Nephron progenitor cell (in vitro differentiated cells): Measurements from ENCODE around the gene C1QTNF9B.
"Not testable (repeated sequence)": the region's sequence is repeated elsewhere in the genome, so short reads cannot be mapped to it uniquely, and the experiment has no call there.

Experiments
- DNase-seq: peaks from one replicate; pipeline ENCODE4 v3.0.0; 2021
- H3K27ac Mint-ChIP-seq: 2 replicates; pipeline ENCODE4 v1.8.0; 2021; ENCODE audit warnings: mild to moderate bottlenecking, moderate library complexity, mixed read lengths
- H3K27me3 Mint-ChIP-seq: 2 replicates; pipeline ENCODE4 v1.8.0; 2021; ENCODE audit warnings: mild to moderate bottlenecking, low read depth, mixed read lengths; ENCODE audit not compliant: poor library complexity
- H3K36me3 Mint-ChIP-seq: 2 replicates; pipeline ENCODE4 v1.8.0; 2021; ENCODE audit warnings: low read depth, mixed read lengths
- H3K4me1 Mint-ChIP-seq: 2 replicates; pipeline ENCODE4 v1.8.0; 2021; ENCODE audit warnings: mixed read lengths
- H3K4me3 Mint-ChIP-seq: 2 replicates; pipeline ENCODE4 v1.8.0; 2021; ENCODE audit warnings: mild to moderate bottlenecking, moderate library complexity, mixed read lengths
- H3K9me3 Mint-ChIP-seq: 2 replicates; pipeline ENCODE4 v1.8.0; 2021; ENCODE audit warnings: mild to moderate bottlenecking, moderate library complexity, mixed read lengths
- TF ChIP-seq, protein P1 (sequence below): fragments of 200-600 bp; sonication (generic); IDR thresholded peaks from 2 replicates; pipeline ENCODE4 v1.5.0; 2021; ENCODE audit warnings: antibody characterized with exemption

C1QTNF9B gene

DNA sequence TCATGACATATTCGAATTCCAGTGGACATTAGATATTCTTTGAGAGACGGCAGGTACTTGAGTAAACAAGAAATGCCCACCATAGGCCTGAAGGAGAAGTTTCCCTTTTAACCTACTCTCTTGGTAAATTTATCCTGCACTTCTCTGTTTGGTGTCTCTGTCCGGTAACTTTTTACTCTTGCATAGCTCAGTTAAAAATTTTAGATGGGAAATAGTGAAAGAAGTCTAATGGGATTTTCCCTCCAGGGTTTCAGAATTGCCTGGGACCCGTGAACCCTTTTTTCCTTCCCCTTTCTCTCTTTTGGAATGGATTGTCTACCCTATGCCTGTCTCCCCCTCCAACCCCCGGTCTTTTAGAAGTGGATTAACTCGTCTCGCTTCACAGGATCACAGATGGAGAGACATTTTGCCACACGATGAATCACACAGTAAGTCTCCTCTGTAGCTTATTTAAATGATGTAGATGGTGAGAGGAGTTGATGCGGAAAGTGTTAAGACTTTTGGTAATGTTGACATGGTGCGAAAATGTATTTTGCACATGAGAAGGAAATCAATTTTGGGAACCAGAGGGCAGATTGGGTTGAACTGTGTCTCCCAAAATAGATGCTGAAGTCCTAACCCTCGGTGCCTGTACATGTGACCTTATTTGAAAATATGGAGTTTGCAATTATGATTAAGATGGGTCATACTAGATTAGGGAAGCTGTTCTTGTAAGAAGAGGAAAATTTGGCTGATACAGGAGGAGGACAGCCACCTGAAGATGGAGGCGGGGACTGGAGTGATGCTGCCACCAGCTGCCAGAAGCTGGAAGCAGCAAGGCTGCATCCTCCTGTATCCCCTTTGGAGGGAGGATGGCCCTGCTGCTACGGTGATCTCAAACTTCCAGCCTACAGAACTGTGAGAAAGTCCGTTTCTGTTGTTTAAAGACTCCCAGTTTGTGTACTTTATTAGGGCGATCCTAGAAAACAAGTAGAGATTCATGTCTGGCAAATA lies 7.4 kb downstream of the C1QTNF9B start:
- Mint-ChIP-seq H3K9me3 (no peaks in the 10 kb centered on the region), H3K36me3 (peaks cover 4% of the 10 kb centered on the region)
- DNase-seq, result no peak

DNA sequence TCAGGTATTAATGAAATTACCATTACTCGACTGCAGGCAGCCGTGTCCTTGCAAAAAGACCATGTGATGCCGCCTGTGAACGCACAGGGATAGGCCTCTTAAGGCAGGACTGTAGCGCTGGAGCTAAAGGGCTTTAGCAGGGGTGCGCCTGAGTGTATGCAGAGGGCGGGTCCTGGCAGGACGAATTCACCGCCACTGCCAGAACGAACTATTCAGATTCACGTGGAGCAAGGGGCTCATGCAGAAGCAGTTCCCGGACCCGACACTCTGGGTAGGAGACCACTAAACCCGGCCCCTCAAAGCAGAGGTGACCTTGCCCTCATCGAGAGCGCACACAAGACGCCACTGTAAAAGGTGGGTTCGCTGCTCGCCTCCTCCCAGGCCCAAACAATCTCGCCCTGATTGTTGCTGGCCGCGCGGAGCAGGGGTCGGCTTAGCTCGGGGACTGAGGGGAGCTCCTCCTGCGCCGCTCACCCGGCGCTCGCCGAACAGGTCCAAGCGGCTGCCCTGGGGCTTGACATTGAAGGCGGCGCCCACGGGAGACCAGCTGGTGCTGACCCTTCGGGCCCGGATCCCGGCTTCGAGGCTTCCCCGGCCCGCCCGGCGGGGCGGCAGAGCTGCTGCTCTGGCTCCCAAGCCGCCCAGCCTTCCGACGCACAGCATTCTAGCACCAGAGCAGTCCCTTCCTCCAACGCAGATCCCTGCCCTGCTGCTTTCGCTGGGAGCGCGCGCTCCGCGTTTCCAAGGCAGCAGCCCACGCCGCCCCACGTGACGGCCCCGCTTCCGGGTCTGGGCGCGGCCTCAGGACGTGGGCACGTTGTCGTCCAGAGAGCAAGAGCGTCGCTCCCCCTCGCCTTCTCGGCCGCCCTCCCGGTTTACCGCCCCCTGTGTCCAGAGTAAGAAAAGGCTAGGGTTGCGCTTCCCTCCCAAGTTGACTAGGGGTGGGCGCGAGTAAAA lies 8.4 kb downstream of the C1QTNF9B start, which contains the start of gene MIPEP:
MIPEP (minus strand) TSS at position 743 of the 957 bp plus-strand sequence; CDS start at position 663, 80 bp downstream.
- Mint-ChIP-seq H3K36me3 (peaks cover 7% of the 10 kb centered on the region), H3K9me3 (no peaks in the 10 kb centered on the region), H3K4me3 (peak within 1 kb of the TSS; percentile 82), H3K27ac (peak within 1 kb of the TSS; percentile 51), H3K27me3 (peaks cover 4% of the 10 kb centered on the region), H3K4me1 (peaks cover 29% of the 10 kb centered on the region)
- TF ChIP-seq, protein P1, sequence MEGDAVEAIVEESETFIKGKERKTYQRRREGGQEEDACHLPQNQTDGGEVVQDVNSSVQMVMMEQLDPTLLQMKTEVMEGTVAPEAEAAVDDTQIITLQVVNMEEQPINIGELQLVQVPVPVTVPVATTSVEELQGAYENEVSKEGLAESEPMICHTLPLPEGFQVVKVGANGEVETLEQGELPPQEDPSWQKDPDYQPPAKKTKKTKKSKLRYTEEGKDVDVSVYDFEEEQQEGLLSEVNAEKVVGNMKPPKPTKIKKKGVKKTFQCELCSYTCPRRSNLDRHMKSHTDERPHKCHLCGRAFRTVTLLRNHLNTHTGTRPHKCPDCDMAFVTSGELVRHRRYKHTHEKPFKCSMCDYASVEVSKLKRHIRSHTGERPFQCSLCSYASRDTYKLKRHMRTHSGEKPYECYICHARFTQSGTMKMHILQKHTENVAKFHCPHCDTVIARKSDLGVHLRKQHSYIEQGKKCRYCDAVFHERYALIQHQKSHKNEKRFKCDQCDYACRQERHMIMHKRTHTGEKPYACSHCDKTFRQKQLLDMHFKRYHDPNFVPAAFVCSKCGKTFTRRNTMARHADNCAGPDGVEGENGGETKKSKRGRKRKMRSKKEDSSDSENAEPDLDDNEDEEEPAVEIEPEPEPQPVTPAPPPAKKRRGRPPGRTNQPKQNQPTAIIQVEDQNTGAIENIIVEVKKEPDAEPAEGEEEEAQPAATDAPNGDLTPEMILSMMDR, result peak; percentile 65
- peak; percentile 92 for DNase-seq

More for the DNA sequence above, 7.4 kb downstream of the C1QTNF9B start:
- H3K4me3 Mint-ChIP-seq, result peak overlapping the region; percentile 82
- TF ChIP-seq, protein P1, result peak; percentile 24
- peaks cover 29% of the 10 kb centered on the region for H3K4me1 Mint-ChIP-seq
- peaks cover 4% of the 10 kb centered on the region for H3K27me3 Mint-ChIP-seq
- H3K27ac Mint-ChIP-seq, result peak overlapping the region; percentile 51

DNA sequence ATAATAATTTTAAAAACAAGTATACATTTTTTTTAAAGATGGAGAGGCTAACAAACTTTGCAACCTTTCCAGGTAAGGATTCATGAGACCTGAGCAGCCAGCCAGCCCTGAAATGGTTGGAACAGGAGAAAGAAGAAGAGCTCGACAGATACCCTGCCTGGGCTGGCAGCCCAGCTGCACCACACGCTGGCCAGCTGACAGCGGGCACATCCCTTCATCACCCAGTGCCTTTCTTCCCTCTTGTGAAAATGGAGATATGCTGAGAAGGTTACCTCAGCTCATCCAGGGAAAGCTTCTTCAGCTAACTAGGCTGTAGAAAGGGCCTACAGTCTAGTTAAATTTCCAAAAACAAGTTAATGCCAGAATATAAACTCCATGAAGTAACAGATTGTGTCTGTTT lies 12.9 kb downstream of the C1QTNF9B start:
- H3K27me3 Mint-ChIP-seq, H3K4me3 Mint-ChIP-seq: not testable (repeated sequence)

DNA sequence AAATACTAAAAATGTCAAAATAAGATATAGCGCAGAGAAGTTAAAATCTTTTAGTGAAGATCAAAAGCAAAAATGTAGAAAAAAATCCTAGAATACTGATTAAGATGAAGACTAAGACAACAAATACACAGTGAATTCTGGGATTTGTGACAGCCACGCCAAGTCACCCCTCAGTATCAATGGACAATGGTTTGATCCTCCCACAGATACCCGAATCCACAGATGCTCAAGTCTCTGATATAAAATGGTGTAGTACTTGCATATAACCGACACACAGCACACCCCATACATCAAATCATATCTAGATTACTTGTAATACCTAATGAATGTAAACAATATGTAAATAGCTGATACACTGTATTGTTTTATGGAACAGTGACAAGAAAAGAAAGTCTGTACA lies 14.0 kb downstream of the C1QTNF9B start:
- Mint-ChIP-seq H3K4me1 (peaks cover 15% of the 10 kb centered on the region), H3K9me3 (no peaks in the 10 kb centered on the region), H3K27ac (no peak overlapping the region), H3K27me3 (no peaks in the 10 kb centered on the region), H3K36me3 (peaks cover 43% of the 10 kb centered on the region), H3K4me3 (no peak overlapping the region)
- no peak for DNase-seq
- TF ChIP-seq, protein P1, result no peak

More for the DNA sequence above, 12.9 kb downstream of the C1QTNF9B start:
- Mint-ChIP-seq H3K4me1 (peaks cover 18% of the 10 kb centered on the region), H3K36me3 (peaks cover 33% of the 10 kb centered on the region)
- not testable (repeated sequence) for H3K9me3 Mint-ChIP-seq, DNase-seq, H3K27ac Mint-ChIP-seq

DNA sequence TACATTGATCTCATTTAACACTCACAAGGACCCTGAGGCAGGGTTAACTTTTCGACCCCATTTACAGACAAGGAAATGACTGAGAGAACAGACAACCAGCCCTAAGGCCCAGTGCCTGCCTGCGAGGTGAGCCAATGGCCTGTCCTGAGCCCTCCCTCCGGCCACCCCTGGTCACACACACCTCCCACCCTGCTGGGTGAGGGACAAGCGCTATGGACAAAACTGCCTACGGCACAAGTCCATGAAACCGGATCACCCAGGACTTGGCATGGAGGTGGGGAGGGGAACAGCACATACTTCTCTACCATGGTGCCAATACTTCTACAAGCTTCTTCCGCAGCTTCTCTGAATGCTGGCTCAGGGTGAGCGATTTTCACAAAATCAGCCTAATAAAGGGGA lies 15.9 kb downstream of the C1QTNF9B start:
- not testable (repeated sequence) for H3K27ac Mint-ChIP-seq, H3K27me3 Mint-ChIP-seq, H3K9me3 Mint-ChIP-seq

DNA sequence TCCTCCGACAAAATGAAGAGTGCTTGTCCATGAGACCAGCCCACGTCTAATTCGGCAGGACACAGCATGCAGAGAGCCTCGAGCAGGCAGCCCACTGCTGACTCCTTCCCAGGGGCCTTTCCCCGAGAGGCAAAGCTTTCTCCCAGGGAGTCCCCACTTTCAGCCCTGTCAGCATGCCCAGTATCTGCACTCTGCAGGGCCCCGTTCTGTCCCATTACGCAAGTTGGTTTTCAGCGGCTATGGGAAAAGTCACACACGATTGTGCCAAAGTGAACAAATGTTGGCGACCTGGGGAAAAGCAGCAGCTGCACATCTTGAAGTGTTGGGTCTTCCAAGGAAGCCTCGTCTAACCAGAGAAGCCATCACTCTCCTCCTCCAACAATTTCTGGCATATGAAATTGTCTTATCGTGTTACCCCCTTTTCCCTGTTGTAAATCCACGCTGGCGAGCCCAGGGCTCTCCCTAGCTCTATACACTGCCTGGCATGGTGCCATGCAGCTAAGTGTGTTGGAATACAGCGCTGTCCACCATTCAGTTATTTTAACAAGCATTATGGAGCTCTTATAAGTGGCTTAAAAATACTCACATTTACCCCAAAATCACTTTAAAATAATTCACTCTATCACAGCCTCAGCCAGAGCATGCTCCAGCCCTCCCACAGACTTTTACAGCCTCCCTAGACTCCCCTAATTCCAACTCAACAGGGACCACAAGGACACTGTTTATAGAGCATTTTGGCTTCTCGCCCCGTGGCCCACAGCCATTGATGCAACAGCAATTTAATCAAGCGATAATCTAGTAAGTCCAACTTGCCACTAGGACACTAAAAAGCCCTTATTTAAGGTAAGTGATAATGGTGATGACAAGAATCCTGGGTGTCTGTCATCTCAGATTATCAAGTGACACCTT lies 16.6 kb downstream of the C1QTNF9B start:
- not testable (repeated sequence) for H3K27me3 Mint-ChIP-seq, H3K9me3 Mint-ChIP-seq, H3K4me3 Mint-ChIP-seq, H3K27ac Mint-ChIP-seq, DNase-seq, H3K4me1 Mint-ChIP-seq
- peaks cover 45% of the 10 kb centered on the region for H3K36me3 Mint-ChIP-seq

More for the DNA sequence above, 15.9 kb downstream of the C1QTNF9B start:
- not testable (repeated sequence) for H3K4me1 Mint-ChIP-seq, DNase-seq, H3K4me3 Mint-ChIP-seq
- peaks cover 45% of the 10 kb centered on the region for H3K36me3 Mint-ChIP-seq
